ENCODE results near the gene APOBEC4.

GRCh38 chr1:183648042-183648441 is 5.1 kb downstream of the APOBEC4 start:
- no peak for TF ChIP-seq POLR2AphosphoS5 (IDR thresholded peaks at IDR 0.05; ENCODE audit: low read depth, low read length)
- TF ChIP-seq CTCF (IDR thresholded peaks at IDR 0.05) = no peak
- no peak for TF ChIP-seq SIN3A (IDR thresholded peaks at IDR 0.05; ENCODE audit: borderline replicate concordance, insufficient read depth, low read depth, low read length)
- TF ChIP-seq TCF7L2 (IDR thresholded peaks at IDR 0.05; ENCODE audit: low read depth, low read length) = no peak
- TF ChIP-seq REST (IDR thresholded peaks at IDR 0.05; ENCODE audit: insufficient read depth in 1 of 2, low read depth in 2 of 2, low read length in 1 of 2) = no peak

Data from Panc1 (cell line).